Thoracic aorta (tissue), 2 donors: ENCODE results near the gene GP1BB. TPM values are rescaled to one million over a fixed set of nuclear protein-coding genes. Genes with fewer than 3 reads are reported as not detected.
A peak's percentile ranks its signal among the peaks of the same experiment; 100 is the strongest.

Experiments
- ATAC-seq: fragments of 150-250 bp; one replicate; pipeline ENCODE4 v1.8.0; 2017; ENCODE audit warnings: low read depth; ENCODE audit not compliant: insufficient number of reproducible peaks, low FRiP score
- DNase-seq: peaks from one replicate; pipeline ENCODE4 v3.0.0-alpha.2; 2020; ENCODE audit warnings: low spot score
- H3K27ac ChIP-seq, 2 donors: fragments of 200-600 bp; sonication (generic); 1 replicate in 1 of 2; 2 replicates in 1 of 2; pipeline ENCODE4 v1.5.1; 2016; ENCODE audit warnings: mild to moderate bottlenecking in 2 of 2, moderate library complexity in 2 of 2
- H3K27me3 ChIP-seq: fragments of 200-600 bp; sonication (generic); replicated peaks from 2 replicates; pipeline ENCODE4 v1.6.0; 2016; ENCODE audit warnings: mild to moderate bottlenecking; ENCODE audit not compliant: insufficient read depth
- H3K36me3 ChIP-seq: fragments of 200-600 bp; sonication (generic); one replicate; pipeline ENCODE4 v1.5.1; 2016
- H3K4me1 ChIP-seq, 2 donors: fragments of 200-600 bp; sonication (generic); 1 replicate in 1 of 2; 2 replicates in 1 of 2; pipeline versions ENCODE4 v1.5.1 to v1.6.0; 2016; ENCODE audit warnings: low read depth in 2 of 2, mild to moderate bottlenecking in 1 of 2; ENCODE audit not compliant: control insufficient read depth in 1 of 2
- H3K4me3 ChIP-seq: fragments of 200-600 bp; sonication (generic); 2 replicates; pipeline ENCODE4 v1.5.1; 2016; ENCODE audit warnings: mild to moderate bottlenecking
- H3K9me3 ChIP-seq: fragments of 200-600 bp; sonication (generic); 2 replicates; pipeline ENCODE4 v1.5.1; 2016
- total RNA-seq, 2 donors: library from RNA; depleted of rRNA; stranded (reverse); fragments of >200 nt; gene quantifications; one replicate each; pipeline versions ENCODE4 v1.1.0 to v1.2.3, GENCODE V29; 2016
- TF ChIP-seq, protein P1 (sequence below): fragments of 200-600 bp; sonication (generic); IDR thresholded peaks from one replicate; pipeline ENCODE4 v1.5.1; 2019; ENCODE audit warnings: antibody characterized with exemption

GP1BB gene
- total RNA-seq, 2 donors from 2014 or later: 13.1 to 30.3 TPM

DNA sequence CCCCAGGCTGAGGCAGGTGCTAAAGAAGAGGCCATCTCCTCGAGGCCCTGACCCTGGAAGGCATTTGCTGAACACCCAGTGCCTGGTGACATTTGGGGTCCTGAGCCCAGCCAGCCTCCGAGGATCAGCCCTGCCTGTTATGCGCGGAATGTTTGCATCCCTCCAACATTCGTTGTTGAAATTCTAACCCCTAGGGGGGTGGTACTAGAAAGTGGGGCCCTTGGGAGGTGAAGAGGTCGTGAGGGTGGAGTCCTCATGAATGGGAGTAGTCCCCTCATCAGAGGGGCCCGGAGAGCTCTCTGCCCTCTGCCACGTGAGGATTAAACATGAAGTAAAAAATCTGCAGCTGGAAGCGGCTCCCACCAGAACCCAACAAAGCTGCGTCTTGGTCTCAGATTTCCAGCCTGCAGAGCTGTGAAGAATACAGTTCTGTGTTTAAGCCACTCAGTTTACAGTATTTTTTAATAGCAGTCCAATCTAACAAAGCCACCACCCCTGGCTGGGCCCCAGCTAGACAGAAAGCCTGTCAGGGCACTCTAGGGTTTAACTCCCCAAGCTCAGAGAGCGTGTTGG is 44.3 kb upstream of the GP1BB start:
- Histone ChIP-seq H3K4me1 (no peaks in the 10 kb centered on the region), H3K27me3 (no peaks in the 10 kb centered on the region), H3K4me3 (no peak overlapping the region), H3K9me3 (no peaks in the 10 kb centered on the region), H3K27ac (no peak overlapping the region), H3K36me3 (no peaks in the 10 kb centered on the region)
- TF ChIP-seq, protein P1, sequence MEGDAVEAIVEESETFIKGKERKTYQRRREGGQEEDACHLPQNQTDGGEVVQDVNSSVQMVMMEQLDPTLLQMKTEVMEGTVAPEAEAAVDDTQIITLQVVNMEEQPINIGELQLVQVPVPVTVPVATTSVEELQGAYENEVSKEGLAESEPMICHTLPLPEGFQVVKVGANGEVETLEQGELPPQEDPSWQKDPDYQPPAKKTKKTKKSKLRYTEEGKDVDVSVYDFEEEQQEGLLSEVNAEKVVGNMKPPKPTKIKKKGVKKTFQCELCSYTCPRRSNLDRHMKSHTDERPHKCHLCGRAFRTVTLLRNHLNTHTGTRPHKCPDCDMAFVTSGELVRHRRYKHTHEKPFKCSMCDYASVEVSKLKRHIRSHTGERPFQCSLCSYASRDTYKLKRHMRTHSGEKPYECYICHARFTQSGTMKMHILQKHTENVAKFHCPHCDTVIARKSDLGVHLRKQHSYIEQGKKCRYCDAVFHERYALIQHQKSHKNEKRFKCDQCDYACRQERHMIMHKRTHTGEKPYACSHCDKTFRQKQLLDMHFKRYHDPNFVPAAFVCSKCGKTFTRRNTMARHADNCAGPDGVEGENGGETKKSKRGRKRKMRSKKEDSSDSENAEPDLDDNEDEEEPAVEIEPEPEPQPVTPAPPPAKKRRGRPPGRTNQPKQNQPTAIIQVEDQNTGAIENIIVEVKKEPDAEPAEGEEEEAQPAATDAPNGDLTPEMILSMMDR: no peak
- ATAC-seq (no peak), DNase-seq (no peak)

DNA sequence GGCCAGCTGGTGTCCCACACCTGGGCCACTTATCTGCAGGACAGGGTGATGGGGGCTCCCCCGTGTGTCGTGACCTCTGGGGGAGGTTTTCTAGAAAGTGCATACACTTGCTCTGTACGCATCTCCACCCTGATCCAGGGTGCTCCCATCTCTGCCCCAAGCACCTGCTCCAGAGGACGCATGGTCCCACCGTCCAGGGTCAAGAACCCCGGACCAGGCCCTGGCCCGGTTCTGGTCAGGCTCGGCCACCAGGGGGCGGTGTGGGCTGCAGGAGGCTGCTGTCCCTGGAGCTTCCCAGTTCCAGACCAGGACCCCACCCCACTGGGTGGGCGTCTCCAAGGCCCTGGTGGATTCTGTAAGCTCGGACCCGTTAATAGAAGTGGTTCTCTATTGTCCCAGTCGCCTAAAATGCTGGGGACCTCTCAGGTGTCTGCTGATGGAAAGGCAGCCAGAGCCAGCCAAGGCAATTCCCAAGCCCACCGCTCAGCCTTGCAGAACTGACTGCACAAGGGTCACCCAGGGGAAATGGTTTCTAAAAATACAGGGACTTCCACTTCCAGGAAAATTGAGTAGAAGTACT is 43.7 kb upstream of the GP1BB start:
- H3K9me3 ChIP-seq: no peaks in the 10 kb centered on the region
- H3K36me3 ChIP-seq: no peaks in the 10 kb centered on the region
- H3K27ac ChIP-seq: no peak overlapping the region
- TF ChIP-seq, protein P1: peak; percentile 75
- no peaks in the 10 kb centered on the region for H3K4me1 ChIP-seq
- ATAC-seq: no peak
- H3K27me3 ChIP-seq: no peaks in the 10 kb centered on the region
- DNase-seq: no peak
- no peak overlapping the region for H3K4me3 ChIP-seq

DNA sequence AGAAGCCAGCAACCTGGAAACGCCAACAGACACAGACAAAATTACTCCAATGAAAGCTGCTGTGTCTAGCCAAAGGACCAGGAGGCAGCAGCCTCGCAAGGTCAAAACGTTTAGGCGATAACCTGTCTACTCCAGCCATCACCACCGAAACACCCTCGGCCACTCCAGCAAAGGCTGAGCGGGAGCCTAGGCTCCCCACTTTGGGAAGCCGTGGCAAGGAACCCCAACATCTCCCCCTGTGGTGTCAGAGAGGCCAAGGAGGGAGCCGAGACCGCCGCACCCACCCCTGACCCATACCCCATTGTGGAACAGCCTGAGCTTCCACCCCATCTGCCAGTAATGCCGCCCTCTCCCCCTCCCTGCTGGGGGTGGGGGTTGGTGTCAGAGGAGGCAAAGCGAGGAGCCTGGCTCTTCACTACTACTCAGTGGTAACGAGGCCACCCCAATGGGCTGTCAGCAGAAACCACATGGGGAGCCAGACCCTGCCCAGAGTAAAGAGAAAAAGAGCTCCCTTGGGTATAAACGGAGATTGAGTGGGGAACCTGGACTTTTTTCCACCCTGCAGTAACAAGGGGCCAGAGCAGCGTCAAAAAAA is 43.0 kb upstream of the GP1BB start:
- no peak overlapping the region for H3K4me3 ChIP-seq
- H3K4me1 ChIP-seq: no peaks in the 10 kb centered on the region
- ATAC-seq (no peak), DNase-seq (no peak)
- H3K9me3 ChIP-seq: no peaks in the 10 kb centered on the region
- H3K27ac ChIP-seq: no peak overlapping the region
- TF ChIP-seq, protein P1: no peak
- H3K27me3 ChIP-seq: no peaks in the 10 kb centered on the region
- H3K36me3 ChIP-seq: no peaks in the 10 kb centered on the region

DNA sequence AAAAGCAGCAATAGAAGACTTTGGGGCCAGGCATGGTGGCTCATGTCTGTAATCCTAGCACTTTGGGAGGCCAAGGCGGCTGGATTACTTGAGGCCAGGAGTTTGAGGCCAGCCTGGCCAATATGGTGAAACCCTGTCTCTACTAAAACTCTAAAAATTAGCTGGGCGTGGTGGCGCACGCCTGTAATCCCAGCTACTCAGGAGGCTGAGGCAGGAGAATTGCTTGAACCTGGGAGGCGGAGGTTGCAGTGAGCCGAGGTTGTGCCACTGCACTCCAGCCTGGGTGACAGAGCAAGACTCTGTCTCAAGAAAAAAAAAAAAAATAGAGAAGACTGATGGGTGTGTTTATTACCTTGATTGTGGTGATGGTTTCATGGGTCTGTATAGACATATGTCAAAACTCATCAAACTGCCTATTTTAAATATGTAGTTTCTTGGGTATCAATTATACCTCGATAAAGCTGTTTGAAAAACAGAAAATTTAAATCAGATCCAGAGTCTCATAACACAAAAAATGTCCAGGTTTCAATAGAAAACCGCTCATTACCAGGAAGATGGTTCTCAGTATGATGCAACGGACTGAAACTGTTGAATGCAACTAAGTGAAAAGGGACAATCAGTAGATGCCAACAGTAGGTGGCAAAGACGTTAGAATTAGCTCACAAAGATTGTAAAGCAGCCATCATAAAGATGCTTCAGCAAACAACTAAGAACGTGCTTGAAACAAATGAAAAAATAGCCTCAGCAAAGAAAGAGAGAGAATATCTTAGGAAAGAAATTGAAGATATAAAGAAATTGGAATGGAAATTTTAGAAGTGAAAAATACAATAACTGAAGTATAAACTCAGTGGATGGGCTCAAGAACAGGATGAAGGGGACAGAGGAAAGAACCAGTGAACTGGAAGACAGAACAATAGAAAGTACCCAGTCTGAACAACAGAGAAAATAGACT is 42.2 kb upstream of the GP1BB start:
- TF ChIP-seq, protein P1: no peak
- H3K4me3 ChIP-seq: no peak overlapping the region

DNA sequence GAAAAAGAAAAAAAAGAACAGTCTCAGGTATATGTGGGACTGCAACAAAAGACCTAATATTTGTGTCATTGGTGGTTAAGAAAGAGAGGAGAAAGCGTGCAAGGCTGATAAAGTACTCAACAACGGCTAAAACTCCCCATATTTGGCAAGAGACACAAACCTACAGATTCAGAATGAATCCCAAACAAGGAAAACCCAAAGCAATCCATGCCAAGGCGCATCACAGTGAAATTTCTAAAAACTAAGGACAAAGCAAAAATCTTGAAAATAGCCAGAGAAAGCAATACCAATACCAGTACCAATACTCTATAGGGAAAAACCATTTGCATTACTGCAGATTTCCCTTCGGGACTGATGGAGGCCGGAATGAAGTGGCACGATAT is 41.5 kb upstream of the GP1BB start:
- TF ChIP-seq, protein P1: no peak

More for the DNA sequence above, 42.2 kb upstream of the GP1BB start:
- no peak for DNase-seq
- Histone ChIP-seq H3K4me1 (no peaks in the 10 kb centered on the region), H3K27me3 (no peaks in the 10 kb centered on the region), H3K9me3 (no peaks in the 10 kb centered on the region), H3K27ac (no peak overlapping the region), H3K36me3 (no peaks in the 10 kb centered on the region)
- ATAC-seq: no peak

More for the DNA sequence above, 41.5 kb upstream of the GP1BB start:
- H3K4me1 ChIP-seq: no peaks in the 10 kb centered on the region
- no peak overlapping the region for H3K27ac ChIP-seq
- no peaks in the 10 kb centered on the region for H3K36me3 ChIP-seq
- ATAC-seq (no peak), DNase-seq (no peak)
- no peaks in the 10 kb centered on the region for H3K27me3 ChIP-seq
- H3K9me3 ChIP-seq: no peaks in the 10 kb centered on the region
- H3K4me3 ChIP-seq: no peak overlapping the region
